HEK293 (cell line): ENCODE measurements around the gene CYP4F12.

ENCODE experiments used
- CTCF ChIA-PET: fragments of 350-600 bp; formaldehyde crosslinking; extraction: SDS; loops from one replicate; lab custom pipeline; 2021; ENCODE audit warnings: antibody characterized with exemption; lab: Yijun Ruan, JAX
- POLR2A ChIA-PET: fragments of 300-600 bp; formaldehyde crosslinking; extraction: SDS; loops from one replicate; lab custom pipeline; 2020; ENCODE audit warnings: antibody characterized with exemption, inconsistent platforms; lab: Yijun Ruan, JAX
- H3K27ac ChIP-seq: fragments of 200-500 bp; sonication (Bioruptor generic); 2 replicates; pipeline ENCODE4 v1.5.1; 2014; ENCODE audit warnings: low read depth, low read length, control low read depth, inconsistent platforms; ENCODE audit errors: extremely low read depth
- H3K36me3 ChIP-seq, 2 experiments: fragments of 200-500 bp in 1 of 2; sonication (Bioruptor generic) in 1 of 2; 1 replicate in 1 of 2; 2 replicates in 1 of 2; pipeline ENCODE4 v1.5.1; 2014 to 2017; ENCODE audit warnings: inconsistent platforms in 2 of 2, low read length in 2 of 2; ENCODE audit not compliant: control insufficient read depth in 2 of 2, insufficient read depth in 1 of 2
- H3K4me1 ChIP-seq: fragments of 200-500 bp; sonication (Bioruptor generic); 2 replicates; pipeline ENCODE4 v1.5.1; 2014; ENCODE audit warnings: mild to moderate bottlenecking, low read length, inconsistent platforms; ENCODE audit not compliant: control insufficient read depth, insufficient read depth
- H3K4me3 ChIP-seq: 2 replicates; pipeline ENCODE4 v1.5.1; 2011; ENCODE audit warnings: low read depth, mild to moderate bottlenecking, control low read depth, low read length, moderate library complexity
- H3K9me3 ChIP-seq: fragments of 200-500 bp; sonication (Bioruptor generic); 2 replicates; pipeline ENCODE4 v1.5.1; 2014; ENCODE audit warnings: low read depth, low read length, inconsistent platforms; ENCODE audit not compliant: control insufficient read depth, insufficient read depth
- GLI4 ChIP-seq: fragments of 450-650 bp; formaldehyde crosslinking; IDR thresholded peaks from 2 replicates; pipeline ENCODE4 v1.5.1; 2016; ENCODE audit warnings: missing biosample characterization, missing genetic modification characterization
- IKZF3 ChIP-seq: fragments of 450-650 bp; IDR thresholded peaks from 2 replicates; pipeline ENCODE4 v1.5.0; 2018; ENCODE audit warnings: missing biosample characterization, mild to moderate bottlenecking, missing genetic modification characterization, moderate library complexity
- KLF10 ChIP-seq: fragments of 450-650 bp; IDR thresholded peaks from 2 replicates; pipeline ENCODE4 v1.5.1; 2018; ENCODE audit warnings: missing biosample characterization, mild to moderate bottlenecking, missing genetic modification characterization
- KLF17 ChIP-seq: fragments of 450-650 bp; formaldehyde crosslinking; IDR thresholded peaks from 2 replicates; pipeline ENCODE4 v1.5.1; 2016; ENCODE audit warnings: missing biosample characterization, missing genetic modification characterization
- KLF8 ChIP-seq: fragments of 450-650 bp; formaldehyde crosslinking; IDR thresholded peaks from 2 replicates; pipeline ENCODE4 v1.5.1; 2016; ENCODE audit warnings: missing biosample characterization, missing genetic modification characterization
- OSR2 ChIP-seq: fragments of 450-650 bp; formaldehyde crosslinking; IDR thresholded peaks from 2 replicates; pipeline ENCODE4 v1.5.1; 2016; ENCODE audit warnings: missing biosample characterization, missing genetic modification characterization
- PBX3 ChIP-seq: sonication (generic); formaldehyde crosslinking; IDR thresholded peaks from 2 replicates; pipeline ENCODE4 v1.8.1; 2022; ENCODE audit warnings: mild to moderate bottlenecking, moderate library complexity, missing genetic modification reagents
- SALL2 ChIP-seq: fragments of 450-650 bp; formaldehyde crosslinking; IDR thresholded peaks from 2 replicates; pipeline ENCODE4 v1.5.0; 2017; ENCODE audit warnings: missing biosample characterization, mild to moderate bottlenecking, missing genetic modification characterization, borderline replicate concordance
- TRIM28 ChIP-seq: IDR thresholded peaks from 2 replicates; pipeline ENCODE4 v1.6.1; 2011; ENCODE audit warnings: low read length, control low read depth, borderline replicate concordance
- ZBTB11 ChIP-seq: fragments of 450-650 bp; formaldehyde crosslinking; conservative IDR thresholded peaks from 2 replicates; pipeline ENCODE4 v1.5.1; 2016; ENCODE audit warnings: low read depth, missing biosample characterization, missing genetic modification characterization
- ZNF140 ChIP-seq: fragments of 450-650 bp; formaldehyde crosslinking; IDR thresholded peaks from 2 replicates; pipeline ENCODE4 v1.5.1; 2016; ENCODE audit warnings: missing biosample characterization, missing genetic modification characterization
- ZNF16 ChIP-seq: fragments of 450-650 bp; formaldehyde crosslinking; IDR thresholded peaks from 2 replicates; pipeline ENCODE4 v1.5.1; 2016; ENCODE audit warnings: low read depth, missing biosample characterization, missing genetic modification characterization
- ZNF184 ChIP-seq: fragments of 450-650 bp; IDR thresholded peaks from 2 replicates; pipeline ENCODE4 v1.5.1; 2018; ENCODE audit warnings: missing biosample characterization, mild to moderate bottlenecking, missing genetic modification characterization
- ZNF677 ChIP-seq: fragments of 450-650 bp; IDR thresholded peaks from 2 replicates; pipeline ENCODE4 v1.5.0; 2018; ENCODE audit warnings: missing biosample characterization, mild to moderate bottlenecking, missing genetic modification characterization, moderate library complexity
- ZNF837 ChIP-seq: fragments of 450-650 bp; formaldehyde crosslinking; IDR thresholded peaks from 2 replicates; pipeline ENCODE4 v1.5.1; 2016; ENCODE audit warnings: missing biosample characterization, missing genetic modification characterization
- ZSCAN5A ChIP-seq: fragments of 450-650 bp; formaldehyde crosslinking; IDR thresholded peaks from 2 replicates; pipeline ENCODE4 v1.5.1; 2016; ENCODE audit warnings: missing biosample characterization, missing genetic modification characterization
- TF ChIP-seq, protein P1 (sequence below): fragments of 450-650 bp; formaldehyde crosslinking; IDR thresholded peaks from 2 replicates; pipeline ENCODE4 v1.5.1; 2017; ENCODE audit warnings: missing biosample characterization, missing genetic modification characterization
- TF ChIP-seq, protein P2 (sequence below): fragments of 450-650 bp; formaldehyde crosslinking; optimal IDR thresholded peaks from 2 replicates; pipeline ENCODE3; 2016; ENCODE audit warnings: missing biosample characterization, mild to moderate bottlenecking, missing genetic modification characterization
- TF ChIP-seq, protein P3 (sequence below): fragments of 450-650 bp; formaldehyde crosslinking; IDR thresholded peaks from 2 replicates; pipeline ENCODE4 v1.5.1; 2016; ENCODE audit warnings: missing biosample characterization, missing genetic modification characterization
- TF ChIP-seq, protein P4 (sequence below): fragments of 450-650 bp; formaldehyde crosslinking; IDR thresholded peaks from 2 replicates; pipeline ENCODE4 v1.5.1; 2016; ENCODE audit warnings: missing biosample characterization, missing genetic modification characterization, low read depth

The CYP4F12 gene

DNA sequence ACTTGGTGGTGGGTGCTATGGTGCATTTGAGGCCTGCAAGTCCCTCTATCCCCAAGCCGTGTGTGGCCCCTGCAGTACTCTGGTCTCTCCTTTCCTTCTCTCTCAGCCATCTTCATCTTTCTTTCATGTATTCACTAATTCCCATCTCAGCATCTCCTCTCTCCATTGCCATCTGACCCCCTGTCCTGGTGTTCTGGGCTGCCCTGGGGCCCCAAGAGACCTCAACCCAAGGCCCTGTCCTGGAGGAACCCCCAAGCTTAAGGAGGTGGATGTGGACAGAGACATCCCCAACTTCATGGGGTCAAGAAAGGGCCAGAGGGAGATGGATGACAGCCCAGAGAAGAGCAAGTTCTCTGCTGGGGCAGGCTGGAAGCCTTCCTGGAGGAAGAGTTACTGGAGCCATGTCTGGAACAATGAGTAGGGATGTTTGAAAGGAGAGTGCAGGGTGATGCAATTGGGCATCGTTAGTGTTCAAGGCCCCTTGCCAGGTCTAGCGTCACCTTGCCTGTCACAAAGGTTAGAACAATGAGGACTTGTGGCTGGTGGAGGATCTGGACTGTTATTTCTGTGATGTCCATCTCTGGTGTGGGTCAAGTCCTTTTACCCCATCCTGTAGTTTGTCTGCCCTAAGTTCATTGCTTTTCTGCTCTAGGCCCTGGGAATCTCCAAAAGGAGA lies 28.7 kb upstream of the CYP4F12 start:
- H3K4me1 ChIP-seq, result no peaks in the 10 kb centered on the region
- TF ChIP-seq SALL2 (no peak), KLF10 (tag by site-specific recombination) (no peak), ZBTB11 (tag by site-specific recombination) (no peak), ZNF16 (tag by site-specific recombination) (no peak), IKZF3 (tag by site-specific recombination) (no peak), TRIM28 (no peak), ZNF837 (no peak)
- no peaks in the 10 kb centered on the region for H3K9me3 ChIP-seq
- CTCF ChIA-PET, result interaction anchor here (0.6 kb wide), 1 partner anchor 694 kb away, joined by 3 read pairs; no protein-coding TSS in a partner anchor
- POLR2A ChIA-PET, result no interaction called here
- H3K27ac ChIP-seq, result no peak overlapping the region
- no peak overlapping the region for H3K4me3 ChIP-seq
- no peaks in the 10 kb centered on the region for H3K36me3 ChIP-seq

DNA sequence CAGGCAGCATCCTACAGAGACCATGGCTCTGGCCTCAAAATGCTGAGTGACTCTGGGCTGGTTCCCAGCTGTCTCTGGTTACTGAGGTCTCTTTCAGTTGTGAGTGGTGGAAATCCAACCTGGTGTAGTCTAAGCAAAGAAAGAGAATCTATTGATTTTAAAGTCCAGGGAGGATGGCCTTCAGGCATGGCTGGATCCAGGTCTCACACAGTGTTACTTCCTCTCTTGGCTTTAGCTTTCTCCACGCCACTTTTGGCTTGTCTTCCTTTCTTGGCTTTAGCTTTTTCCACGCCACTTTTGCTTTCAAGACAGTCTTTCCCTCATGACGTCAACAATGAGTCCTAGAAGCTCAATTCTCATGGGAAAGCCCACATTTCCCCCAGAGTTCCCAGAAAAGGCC lies 28.1 kb upstream of the CYP4F12 start:
- no peaks in the 10 kb centered on the region for H3K9me3 ChIP-seq
- ChIA-PET POLR2A (no interaction called here), CTCF (interaction anchor here (0.6 kb wide), 1 partner anchor 695 kb away, joined by 3 read pairs; no protein-coding TSS in a partner anchor)
- H3K4me3 ChIP-seq, result no peak overlapping the region
- H3K4me1 ChIP-seq, result no peaks in the 10 kb centered on the region
- H3K36me3 ChIP-seq, result no peaks in the 10 kb centered on the region
- H3K27ac ChIP-seq, result no peak overlapping the region
- TF ChIP-seq ZNF184 (no peak), GLI4 (no peak), KLF8 (tag by site-specific recombination) (no peak), KLF10 (tag by site-specific recombination) (no peak), KLF17 (tag by site-specific recombination) (no peak), ZSCAN5A (no peak), OSR2 (tag by site-specific recombination) (no peak), ZNF140 (no peak), PBX3 (CRISPR knock-in tag) (no peak), ZNF677 (tag by site-specific recombination) (no peak)
- TF ChIP-seq, protein P1, sequence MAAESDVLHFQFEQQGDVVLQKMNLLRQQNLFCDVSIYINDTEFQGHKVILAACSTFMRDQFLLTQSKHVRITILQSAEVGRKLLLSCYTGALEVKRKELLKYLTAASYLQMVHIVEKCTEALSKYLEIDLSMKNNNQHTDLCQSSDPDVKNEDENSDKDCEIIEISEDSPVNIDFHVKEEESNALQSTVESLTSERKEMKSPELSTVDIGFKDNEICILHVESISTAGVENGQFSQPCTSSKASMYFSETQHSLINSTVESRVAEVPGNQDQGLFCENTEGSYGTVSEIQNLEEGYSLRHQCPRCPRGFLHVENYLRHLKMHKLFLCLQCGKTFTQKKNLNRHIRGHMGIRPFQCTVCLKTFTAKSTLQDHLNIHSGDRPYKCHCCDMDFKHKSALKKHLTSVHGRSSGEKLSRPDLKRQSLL (tag by site-specific recombination), result no peak
- TF ChIP-seq, protein P2, sequence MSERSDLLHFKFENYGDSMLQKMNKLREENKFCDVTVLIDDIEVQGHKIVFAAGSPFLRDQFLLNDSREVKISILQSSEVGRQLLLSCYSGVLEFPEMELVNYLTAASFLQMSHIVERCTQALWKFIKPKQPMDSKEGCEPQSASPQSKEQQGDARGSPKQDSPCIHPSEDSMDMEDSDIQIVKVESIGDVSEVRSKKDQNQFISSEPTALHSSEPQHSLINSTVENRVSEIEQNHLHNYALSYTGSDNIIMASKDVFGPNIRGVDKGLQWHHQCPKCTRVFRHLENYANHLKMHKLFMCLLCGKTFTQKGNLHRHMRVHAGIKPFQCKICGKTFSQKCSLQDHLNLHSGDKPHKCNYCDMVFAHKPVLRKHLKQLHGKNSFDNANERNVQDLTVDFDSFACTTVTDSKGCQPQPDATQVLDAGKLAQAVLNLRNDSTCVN, result no peak
- TF ChIP-seq, protein P3, sequence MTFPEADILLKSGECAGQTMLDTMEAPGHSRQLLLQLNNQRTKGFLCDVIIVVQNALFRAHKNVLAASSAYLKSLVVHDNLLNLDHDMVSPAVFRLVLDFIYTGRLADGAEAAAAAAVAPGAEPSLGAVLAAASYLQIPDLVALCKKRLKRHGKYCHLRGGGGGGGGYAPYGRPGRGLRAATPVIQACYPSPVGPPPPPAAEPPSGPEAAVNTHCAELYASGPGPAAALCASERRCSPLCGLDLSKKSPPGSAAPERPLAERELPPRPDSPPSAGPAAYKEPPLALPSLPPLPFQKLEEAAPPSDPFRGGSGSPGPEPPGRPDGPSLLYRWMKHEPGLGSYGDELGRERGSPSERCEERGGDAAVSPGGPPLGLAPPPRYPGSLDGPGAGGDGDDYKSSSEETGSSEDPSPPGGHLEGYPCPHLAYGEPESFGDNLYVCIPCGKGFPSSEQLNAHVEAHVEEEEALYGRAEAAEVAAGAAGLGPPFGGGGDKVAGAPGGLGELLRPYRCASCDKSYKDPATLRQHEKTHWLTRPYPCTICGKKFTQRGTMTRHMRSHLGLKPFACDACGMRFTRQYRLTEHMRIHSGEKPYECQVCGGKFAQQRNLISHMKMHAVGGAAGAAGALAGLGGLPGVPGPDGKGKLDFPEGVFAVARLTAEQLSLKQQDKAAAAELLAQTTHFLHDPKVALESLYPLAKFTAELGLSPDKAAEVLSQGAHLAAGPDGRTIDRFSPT, result no peak
- TF ChIP-seq, protein P4, sequence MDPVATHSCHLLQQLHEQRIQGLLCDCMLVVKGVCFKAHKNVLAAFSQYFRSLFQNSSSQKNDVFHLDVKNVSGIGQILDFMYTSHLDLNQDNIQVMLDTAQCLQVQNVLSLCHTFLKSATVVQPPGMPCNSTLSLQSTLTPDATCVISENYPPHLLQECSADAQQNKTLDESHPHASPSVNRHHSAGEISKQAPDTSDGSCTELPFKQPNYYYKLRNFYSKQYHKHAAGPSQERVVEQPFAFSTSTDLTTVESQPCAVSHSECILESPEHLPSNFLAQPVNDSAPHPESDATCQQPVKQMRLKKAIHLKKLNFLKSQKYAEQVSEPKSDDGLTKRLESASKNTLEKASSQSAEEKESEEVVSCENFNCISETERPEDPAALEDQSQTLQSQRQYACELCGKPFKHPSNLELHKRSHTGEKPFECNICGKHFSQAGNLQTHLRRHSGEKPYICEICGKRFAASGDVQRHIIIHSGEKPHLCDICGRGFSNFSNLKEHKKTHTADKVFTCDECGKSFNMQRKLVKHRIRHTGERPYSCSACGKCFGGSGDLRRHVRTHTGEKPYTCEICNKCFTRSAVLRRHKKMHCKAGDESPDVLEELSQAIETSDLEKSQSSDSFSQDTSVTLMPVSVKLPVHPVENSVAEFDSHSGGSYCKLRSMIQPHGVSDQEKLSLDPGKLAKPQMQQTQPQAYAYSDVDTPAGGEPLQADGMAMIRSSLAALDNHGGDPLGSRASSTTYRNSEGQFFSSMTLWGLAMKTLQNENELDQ (tag by site-specific recombination), result no peak
